NCI-H1048 (cell line): ENCODE measurements around the gene TRIO.

Source experiments
- DNase-seq: peaks from one replicate; lab custom pipeline; 2025; lab: John Stamatoyannopoulos, UW

The TRIO gene

GRCh38 chr5:14460844-14461398 is 317.8 kb downstream of the TRIO start:
- no peak for DNase-seq

- DNase-seq = no peak
These were observed 319.5 kb downstream of the TRIO start for GRCh38 chr5:14462681-14463080.

GRCh38 chr5:14463629-14464028 is 320.5 kb downstream of the TRIO start:
- DNase-seq = no peak

- DNase-seq = no peak
These were observed 321.0 kb downstream of the TRIO start for GRCh38 chr5:14464096-14464495.

- DNase-seq = no peak
These were observed 321.5 kb downstream of the TRIO start for GRCh38 chr5:14464671-14465070.

GRCh38 chr5:14465116-14465515 is 322.0 kb downstream of the TRIO start:
- DNase-seq = no peak

GRCh38 chr5:14465776-14466175 is 322.6 kb downstream of the TRIO start:
- no peak for DNase-seq

GRCh38 chr5:14467251-14467650 is 324.1 kb downstream of the TRIO start:
- no peak for DNase-seq

GRCh38 chr5:14467886-14468285 is 324.7 kb downstream of the TRIO start:
- DNase-seq = no peak

- DNase-seq = no peak
These were observed 326.6 kb downstream of the TRIO start for GRCh38 chr5:14469551-14470377.

GRCh38 chr5:14471507-14471906 is 328.4 kb downstream of the TRIO start:
- no peak for DNase-seq

- DNase-seq = no peak
These were observed 329.9 kb downstream of the TRIO start for GRCh38 chr5:14472986-14473567.

GRCh38 chr5:14475045-14475444 is 331.9 kb downstream of the TRIO start:
- DNase-seq = no peak

- no peak for DNase-seq
These were observed 333.8 kb downstream of the TRIO start for GRCh38 chr5:14476786-14477435.

GRCh38 chr5:14479143-14479696 is 336.1 kb downstream of the TRIO start:
- no peak for DNase-seq

- DNase-seq = no peak
These were observed 338.2 kb downstream of the TRIO start for GRCh38 chr5:14481349-14481748.

- no peak for DNase-seq
These were observed 338.9 kb downstream of the TRIO start for GRCh38 chr5:14482085-14482484.

GRCh38 chr5:14483504-14484157 is 340.5 kb downstream of the TRIO start:
- no peak for DNase-seq

- DNase-seq = no peak
These were observed 343.3 kb downstream of the TRIO start for GRCh38 chr5:14486486-14486885.

GRCh38 chr5:14486996-14487896 is 344.1 kb downstream of the TRIO start:
- no peak for DNase-seq
